NCI-H2196 (cell line): ENCODE data around the gene ACBD6.

ENCODE experiments used
- DNase-seq: peaks from one replicate; lab custom pipeline; 2025; ENCODE audit not compliant: unreplicated experiment; lab: John Stamatoyannopoulos, UW

The ACBD6 gene

GRCh38 chr1:180243517-180244221, 258.7 kb downstream of the ACBD6 start:
- no peak for DNase-seq

- no peak for DNase-seq
Observed at GRCh38 chr1:180241716-180242544, 260.4 kb downstream of the ACBD6 start.

- DNase-seq, result no peak
Observed at GRCh38 chr1:180239145-180240096, 263.0 kb downstream of the ACBD6 start.

DNA sequence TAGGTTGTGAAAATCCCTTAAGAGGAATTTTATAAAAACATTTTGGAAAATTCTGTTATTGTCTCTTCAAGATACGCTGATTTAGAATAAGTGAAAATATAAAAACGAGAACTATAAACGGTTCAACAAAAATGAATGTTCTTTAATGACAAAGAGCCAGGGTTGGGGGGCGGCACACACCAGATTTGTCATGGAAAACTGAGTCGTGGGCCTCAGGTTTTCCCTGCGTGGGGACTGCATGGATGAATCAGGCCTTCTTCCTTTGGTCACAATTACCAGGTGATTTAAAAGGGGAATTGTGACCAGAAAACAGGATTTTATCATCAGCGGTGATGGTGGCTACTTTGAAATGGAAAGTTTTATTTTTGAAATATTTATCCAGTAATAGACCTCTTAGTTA, 263.7 kb downstream of the ACBD6 start:
- DNase-seq, result no peak
